ENCODE data around the gene PYM1. TPM values are rescaled to one million over a fixed set of nuclear protein-coding genes. Genes with fewer than 3 reads are reported as not detected.

PYM1 gene
- total RNA-seq, 2 donors from 2014 or later, result 23.4 to 35.6 TPM

DNA sequence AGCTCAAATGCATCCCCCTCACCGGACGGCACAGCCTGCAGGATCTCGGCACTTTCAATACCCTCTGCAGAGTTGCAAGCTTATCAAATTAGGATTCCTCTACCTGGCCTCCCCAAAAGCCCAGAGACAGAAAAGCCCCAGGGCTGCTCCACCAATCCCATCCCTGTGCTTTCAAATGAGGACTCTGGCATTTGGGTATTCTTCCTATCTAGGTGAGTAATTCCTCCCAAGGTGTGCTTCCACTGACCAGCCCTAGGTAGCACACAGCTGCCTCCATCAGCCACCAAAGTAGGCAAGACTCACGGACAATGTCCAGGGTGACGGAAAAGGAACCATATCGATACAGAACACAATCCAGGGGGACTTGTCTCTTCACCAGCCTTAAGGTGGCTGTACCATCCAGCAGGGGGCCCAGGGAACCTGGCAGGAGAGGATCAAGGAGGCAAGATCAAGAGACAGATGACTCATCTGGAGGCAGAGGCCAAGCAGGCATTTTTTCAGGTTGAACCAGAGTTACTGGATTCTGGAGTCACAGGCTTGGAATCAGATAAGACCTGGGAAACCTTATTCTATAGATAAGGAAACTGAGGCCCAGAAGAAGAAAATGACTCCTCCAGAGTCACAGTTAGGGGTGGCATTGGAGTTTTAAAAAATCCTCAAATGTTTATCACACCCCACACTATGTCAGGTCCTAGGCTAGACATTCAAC lies 28.3 kb upstream of the PYM1 start:
- Mint-ChIP-seq H3K27me3 (no peaks in the 10 kb centered on the region), H3K27ac (peak overlapping the region; percentile 68), H3K9me3 (no peaks in the 10 kb centered on the region), H3K4me1 (peaks cover 24% of the 10 kb centered on the region), H3K36me3 (ENCODE audit: low read depth) (peaks cover 43% of the 10 kb centered on the region), H3K4me3 (no peak overlapping the region)
- ATAC-seq (replicated peaks), result peak; percentile 69

DNA sequence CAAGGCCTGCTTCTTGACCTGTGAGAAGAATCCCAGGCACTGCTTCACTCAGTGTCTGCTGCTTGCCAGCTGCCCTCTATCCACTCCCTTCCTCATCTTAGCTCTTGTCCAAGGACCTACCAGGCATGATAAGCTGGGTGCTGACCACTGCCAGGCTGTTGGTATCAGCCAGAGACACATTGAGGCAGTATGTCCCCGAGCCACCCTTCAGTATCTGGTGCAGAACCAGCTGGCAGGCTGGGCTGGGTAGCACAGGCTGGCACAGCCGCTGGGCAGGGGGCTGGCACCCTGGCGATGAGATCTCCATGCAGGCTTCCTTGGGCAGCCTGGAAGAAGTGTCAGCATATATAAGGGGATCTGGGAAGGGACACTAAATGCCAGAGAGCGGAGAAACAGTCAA lies 27.6 kb upstream of the PYM1 start:
- no peak overlapping the region for H3K4me3 Mint-ChIP-seq
- peaks cover 49% of the 10 kb centered on the region for H3K36me3 Mint-ChIP-seq (ENCODE audit: low read depth)
- peaks cover 24% of the 10 kb centered on the region for H3K4me1 Mint-ChIP-seq
- ATAC-seq (replicated peaks), result peak; percentile 26
- H3K27ac Mint-ChIP-seq, result peak overlapping the region; percentile 68
- no peaks in the 10 kb centered on the region for H3K9me3 Mint-ChIP-seq
- H3K27me3 Mint-ChIP-seq, result no peaks in the 10 kb centered on the region

DNA sequence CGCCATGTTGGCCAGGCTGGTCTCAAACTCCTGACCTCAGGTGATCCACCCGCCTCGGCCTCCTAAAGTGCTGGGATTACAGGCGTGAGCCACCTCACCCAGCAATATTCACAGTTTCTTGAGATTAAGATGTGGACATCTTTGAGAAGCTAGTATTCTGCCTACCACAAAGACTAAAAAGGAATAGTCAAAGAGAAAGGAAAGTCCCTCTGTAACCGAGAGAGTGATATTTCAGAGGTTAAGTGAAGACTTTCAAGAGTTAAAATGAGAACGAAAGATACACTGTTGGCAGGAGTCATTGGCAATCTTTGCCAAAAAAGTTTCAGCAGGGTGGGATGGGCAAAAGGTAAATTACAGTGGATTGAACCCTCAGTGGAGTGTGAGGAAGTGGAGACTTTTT lies 18.9 kb upstream of the PYM1 start:
- Mint-ChIP-seq H3K36me3 (ENCODE audit: low read depth) (peaks cover 98% of the 10 kb centered on the region), H3K9me3 (no peaks in the 10 kb centered on the region), H3K27ac (peak overlapping the region; percentile 64), H3K27me3 (no peaks in the 10 kb centered on the region), H3K4me1 (peaks cover 38% of the 10 kb centered on the region), H3K4me3 (peak overlapping the region; percentile 42)
- ATAC-seq (replicated peaks), result peak; percentile 89

DNA sequence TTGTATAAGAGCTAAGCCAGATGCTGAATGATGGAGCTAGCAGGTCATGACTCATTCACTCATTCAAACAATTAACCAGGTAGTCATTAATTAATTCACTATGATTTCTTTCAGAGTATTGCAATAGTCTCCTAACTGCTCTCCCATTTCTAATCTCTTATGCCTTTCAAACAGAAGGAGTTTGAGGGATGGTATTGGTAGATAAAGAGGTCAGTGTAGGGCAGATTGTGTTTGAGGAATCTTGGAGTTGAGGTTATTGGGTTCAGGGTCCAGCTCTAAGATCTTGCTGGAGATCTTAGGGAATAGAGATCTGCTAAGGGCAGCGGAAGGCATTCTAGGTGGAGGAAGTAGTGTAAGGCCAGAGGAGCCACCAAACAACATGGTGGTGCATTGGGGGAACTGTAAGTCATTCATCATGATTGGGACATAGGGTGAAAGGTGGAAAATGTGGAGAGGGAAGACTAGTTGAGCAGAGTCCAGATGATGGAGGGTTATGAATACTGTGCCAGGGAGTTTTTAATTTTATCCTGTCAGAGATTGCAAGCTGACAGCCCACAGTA lies 15.0 kb upstream of the PYM1 start:
- Mint-ChIP-seq H3K9me3 (no peaks in the 10 kb centered on the region), H3K4me1 (peaks cover 65% of the 10 kb centered on the region), H3K36me3 (ENCODE audit: low read depth) (peaks cover 100% of the 10 kb centered on the region), H3K4me3 (no peak overlapping the region), H3K27me3 (no peaks in the 10 kb centered on the region), H3K27ac (peak overlapping the region; percentile 37)
- ATAC-seq (replicated peaks), result no peak

DNA sequence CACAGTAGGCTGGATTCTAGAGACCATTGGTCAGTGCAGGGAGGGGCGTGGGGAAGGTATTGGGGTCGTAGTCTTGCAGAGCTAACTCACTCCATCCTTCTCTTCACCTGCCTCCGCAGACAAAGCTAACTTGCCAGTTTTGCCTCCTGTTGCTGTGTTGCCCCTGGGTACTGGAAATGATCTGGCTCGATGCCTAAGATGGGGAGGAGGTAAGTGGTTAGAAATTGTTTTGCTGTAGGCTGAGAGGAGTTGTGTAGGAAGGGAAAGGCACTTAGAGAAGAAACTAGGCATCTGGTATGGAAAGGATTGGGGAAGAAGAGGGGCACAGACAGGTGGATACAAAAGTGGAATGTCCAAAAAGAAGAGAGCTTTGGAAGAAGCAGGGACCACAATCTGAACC lies 14.4 kb upstream of the PYM1 start:
- Mint-ChIP-seq H3K27ac (peak overlapping the region; percentile 37), H3K27me3 (no peaks in the 10 kb centered on the region), H3K36me3 (ENCODE audit: low read depth) (peaks cover 100% of the 10 kb centered on the region), H3K4me1 (peaks cover 66% of the 10 kb centered on the region), H3K4me3 (no peak overlapping the region), H3K9me3 (no peaks in the 10 kb centered on the region)
- ATAC-seq (replicated peaks), result no peak

DNA sequence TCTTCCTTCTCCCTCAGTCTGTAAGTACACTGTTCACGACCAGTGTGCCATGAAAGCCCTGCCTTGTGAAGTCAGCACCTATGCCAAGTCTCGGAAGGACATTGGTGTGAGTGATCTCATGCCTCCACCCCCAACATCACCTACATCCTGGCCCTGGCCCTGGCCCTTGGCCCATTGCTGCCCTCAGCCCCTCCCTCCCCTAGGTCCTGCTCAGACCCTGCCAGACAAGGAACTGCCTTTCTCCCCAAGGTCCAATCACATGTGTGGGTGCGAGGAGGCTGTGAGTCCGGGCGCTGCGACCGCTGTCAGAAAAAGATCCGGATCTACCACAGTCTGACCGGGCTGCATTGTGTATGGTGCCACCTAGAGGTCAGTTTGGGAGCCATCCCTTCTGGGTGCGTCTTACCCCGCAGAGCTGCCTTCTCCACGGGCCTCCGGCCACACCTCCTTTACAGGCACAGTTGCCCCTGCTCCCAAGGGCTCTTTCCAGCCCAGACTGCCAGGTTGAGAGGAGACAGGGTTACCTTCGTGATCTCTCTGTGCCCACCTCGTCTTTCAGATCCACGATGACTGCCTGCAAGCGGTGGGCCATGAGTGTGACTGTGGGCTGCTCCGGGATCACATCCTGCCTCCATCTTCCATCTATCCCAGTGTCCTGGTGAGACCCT lies 12.5 kb upstream of the PYM1 start:
- no peaks in the 10 kb centered on the region for H3K27me3 Mint-ChIP-seq
- peak overlapping the region; percentile 99 for H3K27ac Mint-ChIP-seq
- H3K9me3 Mint-ChIP-seq, result no peaks in the 10 kb centered on the region
- H3K4me3 Mint-ChIP-seq, result peak overlapping the region; percentile 98
- H3K4me1 Mint-ChIP-seq, result peaks cover 69% of the 10 kb centered on the region
- peak; percentile 83 for ATAC-seq (replicated peaks)
- peaks cover 100% of the 10 kb centered on the region for H3K36me3 Mint-ChIP-seq (ENCODE audit: low read depth)

DNA sequence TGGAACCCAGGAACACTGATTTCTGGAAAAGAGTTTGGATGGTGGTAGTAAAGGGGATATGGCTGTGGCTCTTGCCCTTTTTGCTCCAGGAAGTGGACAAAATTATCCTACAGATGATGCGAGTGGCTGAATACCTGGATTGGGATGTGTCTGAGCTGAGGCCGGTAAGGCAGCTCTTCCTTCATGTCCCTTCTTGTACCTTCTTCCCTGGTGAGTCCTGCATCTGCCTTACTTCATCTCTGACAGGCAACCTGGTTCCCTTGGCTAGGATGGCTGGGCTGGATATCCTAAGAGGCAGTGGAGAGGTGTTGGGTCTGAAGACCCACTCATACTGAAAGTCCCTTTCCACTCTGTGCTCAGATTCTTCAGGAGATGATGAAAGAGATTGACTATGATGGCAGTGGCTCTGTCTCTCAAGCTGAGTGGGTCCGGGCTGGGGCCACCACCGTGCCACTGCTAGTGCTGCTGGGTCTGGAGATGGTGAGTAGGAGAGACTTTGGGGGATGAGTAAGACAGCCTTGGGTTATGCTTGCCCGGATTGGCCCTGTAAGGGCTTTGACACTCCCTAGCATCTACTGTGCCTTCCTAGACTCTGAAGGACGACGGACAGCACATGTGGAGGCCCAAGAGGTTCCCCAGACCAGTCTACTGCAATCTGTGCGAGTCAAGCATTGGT lies 11.3 kb upstream of the PYM1 start:
- Mint-ChIP-seq H3K4me1 (peaks cover 78% of the 10 kb centered on the region), H3K27me3 (no peaks in the 10 kb centered on the region), H3K36me3 (ENCODE audit: low read depth) (peaks cover 100% of the 10 kb centered on the region), H3K27ac (peak overlapping the region; percentile 99), H3K4me3 (peak overlapping the region; percentile 98), H3K9me3 (no peaks in the 10 kb centered on the region)
- ATAC-seq (replicated peaks), result peak; percentile 42

DNA sequence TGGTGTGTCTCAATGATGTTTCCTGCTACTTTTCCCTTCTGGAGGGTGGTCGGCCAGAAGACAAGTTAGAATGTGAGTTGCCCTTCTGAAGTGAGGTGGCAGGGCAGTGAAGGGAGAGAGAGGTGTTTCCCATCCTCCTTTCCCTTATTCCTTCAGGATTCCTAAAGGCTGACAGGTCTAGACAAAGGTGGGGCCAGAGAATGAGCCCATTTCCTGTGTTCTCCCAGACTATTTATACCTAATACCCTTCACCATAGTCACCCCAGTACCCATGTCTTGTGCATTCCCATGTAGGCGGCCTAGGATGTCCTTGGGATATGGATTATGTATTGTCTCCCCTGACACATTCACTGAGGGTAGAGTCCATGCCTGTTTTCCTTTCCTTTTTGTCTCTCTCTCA lies 10.3 kb upstream of the PYM1 start:
- Mint-ChIP-seq H3K27me3 (no peaks in the 10 kb centered on the region), H3K36me3 (ENCODE audit: low read depth) (peaks cover 100% of the 10 kb centered on the region), H3K4me1 (peaks cover 79% of the 10 kb centered on the region), H3K4me3 (peak overlapping the region; percentile 98), H3K27ac (peak overlapping the region; percentile 99), H3K9me3 (no peaks in the 10 kb centered on the region)
- no peak for ATAC-seq (replicated peaks)

DNA sequence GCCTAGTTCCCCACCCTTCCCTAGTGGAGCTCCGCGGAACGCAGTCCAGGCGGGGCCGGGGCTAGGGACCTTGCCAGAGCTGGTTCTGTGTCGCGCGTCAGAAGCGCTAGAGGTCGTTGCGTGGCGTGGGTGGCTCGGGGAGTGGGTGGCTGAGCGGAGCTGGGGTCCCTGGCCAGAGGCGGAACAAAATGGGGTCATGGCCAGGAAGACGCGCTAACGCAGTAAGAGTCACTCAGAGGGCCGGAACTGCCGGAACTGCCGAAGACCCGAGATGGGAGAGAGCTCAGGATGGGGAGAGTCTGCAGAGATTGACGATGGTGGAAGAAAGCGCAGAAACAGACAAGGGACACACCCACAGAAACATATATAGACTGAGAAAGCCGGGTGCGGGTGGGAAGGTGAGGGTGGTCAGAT lies 8.1 kb upstream of the PYM1 start:
- Mint-ChIP-seq H3K4me3 (peak overlapping the region; percentile 98), H3K4me1 (peaks cover 68% of the 10 kb centered on the region), H3K9me3 (no peaks in the 10 kb centered on the region), H3K27ac (peak overlapping the region; percentile 99), H3K27me3 (no peaks in the 10 kb centered on the region), H3K36me3 (ENCODE audit: low read depth) (peaks cover 100% of the 10 kb centered on the region)
- ATAC-seq (replicated peaks), result peak; percentile 43

DNA sequence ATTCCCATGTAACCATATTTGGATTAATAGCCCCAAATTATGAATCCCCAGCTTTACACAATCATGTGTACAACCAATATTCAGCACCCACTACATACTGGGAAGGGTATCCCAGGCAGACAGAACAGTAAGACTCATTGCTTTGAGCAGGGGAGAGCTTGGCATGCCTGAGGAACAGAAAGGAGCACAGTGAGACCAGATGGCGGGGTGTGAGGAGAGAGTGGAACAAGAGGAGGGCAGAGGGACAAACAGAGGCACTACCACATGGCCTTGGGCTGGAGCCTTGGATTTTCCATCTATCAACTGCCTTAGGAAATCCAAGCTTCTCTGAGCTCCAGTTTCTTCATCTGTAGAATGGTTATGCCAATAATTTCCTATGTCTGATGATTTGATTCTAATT lies 7.1 kb upstream of the PYM1 start:
- no peak for ATAC-seq (replicated peaks)
- no peaks in the 10 kb centered on the region for H3K9me3 Mint-ChIP-seq
- H3K4me1 Mint-ChIP-seq, result peaks cover 69% of the 10 kb centered on the region
- H3K27ac Mint-ChIP-seq, result peak overlapping the region; percentile 99
- H3K4me3 Mint-ChIP-seq, result peak overlapping the region; percentile 98
- H3K36me3 Mint-ChIP-seq (ENCODE audit: low read depth), result peaks cover 91% of the 10 kb centered on the region
- H3K27me3 Mint-ChIP-seq, result no peaks in the 10 kb centered on the region

DNA sequence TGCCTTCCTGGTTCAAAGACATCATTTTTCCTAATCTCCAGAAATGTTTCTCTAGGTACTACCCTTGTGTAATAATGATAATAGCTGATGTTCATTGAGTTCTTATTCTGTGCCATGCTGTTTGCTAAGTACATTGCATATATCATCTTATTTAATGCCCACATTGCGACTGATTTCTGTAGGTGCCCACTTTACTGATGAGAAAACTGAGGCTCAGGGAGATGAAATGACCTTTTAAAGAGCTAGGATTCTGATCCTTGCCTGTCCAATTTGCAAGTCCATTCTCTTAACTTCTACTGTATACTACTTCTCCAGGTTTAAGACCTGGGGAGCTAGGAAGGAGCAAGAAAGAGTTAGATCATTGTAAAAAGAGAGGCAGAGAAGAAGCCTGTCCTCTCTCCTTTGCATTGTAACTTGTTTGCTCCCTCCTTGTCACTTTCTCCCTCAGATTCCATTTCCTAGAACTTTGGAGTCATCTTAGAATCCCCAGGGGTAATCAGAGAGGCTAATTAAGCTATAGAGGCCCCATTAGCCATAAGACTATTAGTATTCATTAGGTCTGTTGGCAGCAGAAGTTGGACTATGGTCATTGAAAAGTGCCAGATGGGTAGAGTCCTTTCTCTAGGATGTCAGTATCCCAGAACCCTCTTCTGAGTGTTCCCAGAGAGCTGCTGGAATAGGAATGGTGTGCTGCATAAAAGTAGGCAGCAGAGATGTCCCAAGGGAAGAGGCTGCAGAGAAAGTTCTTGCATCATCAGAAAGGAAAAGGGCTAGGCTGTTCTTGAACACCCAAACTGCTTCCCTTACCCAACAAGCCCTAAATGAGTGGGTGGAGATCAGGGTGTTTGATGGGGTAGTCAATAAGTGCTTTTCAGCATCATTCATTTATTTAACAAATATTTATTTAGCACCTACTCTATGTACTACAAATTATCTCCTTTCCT lies 6.4 kb upstream of the PYM1 start:
- H3K4me3 Mint-ChIP-seq, result peak overlapping the region; percentile 98
- H3K9me3 Mint-ChIP-seq, result no peaks in the 10 kb centered on the region
- H3K27me3 Mint-ChIP-seq, result no peaks in the 10 kb centered on the region
- H3K36me3 Mint-ChIP-seq (ENCODE audit: low read depth), result peaks cover 88% of the 10 kb centered on the region
- no peak for ATAC-seq (replicated peaks)
- peaks cover 70% of the 10 kb centered on the region for H3K4me1 Mint-ChIP-seq
- H3K27ac Mint-ChIP-seq, result peak overlapping the region; percentile 99

DNA sequence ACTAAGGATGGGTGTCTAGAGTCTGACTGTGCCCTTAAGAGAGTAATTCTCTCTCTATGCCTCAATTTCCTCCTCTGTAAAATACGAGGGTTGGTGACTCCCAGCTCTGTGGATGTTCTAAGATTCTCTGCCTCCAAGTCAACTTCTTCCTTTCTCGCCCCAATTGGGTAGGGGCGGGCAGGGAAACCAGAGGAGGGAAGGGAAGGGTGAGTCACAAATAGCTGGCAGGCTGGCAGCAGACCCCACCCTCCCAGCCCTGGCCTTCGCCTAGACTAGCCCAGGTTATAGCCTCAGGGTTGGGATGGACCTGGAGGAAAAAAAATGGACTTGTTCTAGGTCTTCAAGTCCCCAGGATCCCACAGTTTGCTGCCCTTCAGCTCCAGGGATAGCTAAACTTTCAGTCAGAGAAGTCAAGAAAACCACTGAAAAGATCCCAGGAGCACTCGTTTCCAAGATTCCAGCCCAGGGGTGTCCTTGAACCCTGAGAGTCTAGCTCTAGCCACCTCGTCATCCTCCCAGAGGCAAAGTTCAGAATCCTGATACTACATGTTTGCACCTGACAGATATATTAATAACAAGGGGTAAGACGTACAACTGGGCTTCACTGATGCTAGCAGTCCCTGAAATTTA lies 5.6 kb upstream of the PYM1 start:
- Mint-ChIP-seq H3K9me3 (no peaks in the 10 kb centered on the region), H3K27ac (peak overlapping the region; percentile 99), H3K27me3 (no peaks in the 10 kb centered on the region), H3K4me1 (peaks cover 64% of the 10 kb centered on the region), H3K36me3 (ENCODE audit: low read depth) (peaks cover 82% of the 10 kb centered on the region), H3K4me3 (peak overlapping the region; percentile 98)
- ATAC-seq (replicated peaks), result no peak

DNA sequence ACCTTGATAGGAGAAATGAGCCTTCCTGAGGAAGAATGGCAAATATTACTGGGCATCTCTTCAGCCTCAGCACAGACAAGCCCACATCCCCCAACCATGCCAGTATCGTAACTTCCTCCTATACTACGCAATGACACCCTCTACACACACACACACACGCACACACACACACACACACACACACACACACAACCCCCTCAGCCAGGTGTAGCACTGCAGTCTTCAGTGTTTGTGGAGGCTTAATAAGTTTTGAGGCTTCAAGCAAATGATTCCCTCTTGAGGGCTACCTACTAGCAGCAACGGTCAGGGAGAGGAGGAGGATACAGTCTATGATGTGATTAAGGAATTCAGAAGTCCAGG lies 4.8 kb upstream of the PYM1 start:
- Mint-ChIP-seq H3K27ac (peak overlapping the region; percentile 99), H3K4me3 (peak overlapping the region; percentile 98), H3K36me3 (ENCODE audit: low read depth) (peaks cover 80% of the 10 kb centered on the region), H3K27me3 (no peaks in the 10 kb centered on the region), H3K4me1 (peaks cover 57% of the 10 kb centered on the region), H3K9me3 (no peaks in the 10 kb centered on the region)
- no peak for ATAC-seq (replicated peaks)
